BE2C (cell line): ENCODE measurements around the gene DOC2B.

Experiments
- DNase-seq: peaks from one replicate; pipeline ENCODE4 v3.0.0-alpha.2; 2020
- H3K27me3 ChIP-seq: fragments of 250-450 bp; sonication (Bioruptor Pico); 2 replicates; pipeline ENCODE4 v1.5.1; 2020; ENCODE audit warnings: mild to moderate bottlenecking
- H3K36me3 ChIP-seq: fragments of 250-450 bp; sonication (Bioruptor Pico); 2 replicates; pipeline ENCODE4 v1.5.1; 2020; ENCODE audit warnings: mild to moderate bottlenecking
- H3K4me1 ChIP-seq: fragments of 250-450 bp; sonication (Bioruptor Pico); 2 replicates; pipeline ENCODE4 v1.5.1; 2020
- H3K4me3 ChIP-seq: 2 replicates; pipeline ENCODE4 v1.5.1; 2011; ENCODE audit warnings: low read depth, low read length
- H3K9me3 ChIP-seq: fragments of 250-450 bp; sonication (Bioruptor Pico); 2 replicates; pipeline ENCODE4 v1.5.1; 2020
- CTCF ChIP-seq: IDR thresholded peaks from 2 replicates; pipeline ENCODE4 v1.5.1; 2012; ENCODE audit warnings: mild to moderate bottlenecking, low read depth, low read length

DOC2B gene

GRCh38 chr17:160336-160735 lies 21.1 kb downstream of the DOC2B start:
- no peak for TF ChIP-seq CTCF
- H3K36me3 ChIP-seq, result no peaks in the 10 kb centered on the region
- no peak for DNase-seq
- no peak overlapping the region for H3K4me3 ChIP-seq
- no peaks in the 10 kb centered on the region for H3K27me3 ChIP-seq
- H3K9me3 ChIP-seq, result no peaks in the 10 kb centered on the region
- no peaks in the 10 kb centered on the region for H3K4me1 ChIP-seq

GRCh38 chr17:159609-160008 lies 21.8 kb downstream of the DOC2B start:
- TF ChIP-seq CTCF, result no peak
- Histone ChIP-seq H3K4me3 (no peak overlapping the region), H3K4me1 (no peaks in the 10 kb centered on the region), H3K9me3 (no peaks in the 10 kb centered on the region), H3K27me3 (no peaks in the 10 kb centered on the region), H3K36me3 (no peaks in the 10 kb centered on the region)
- no peak for DNase-seq

GRCh38 chr17:158379-158778 lies 23.1 kb downstream of the DOC2B start:
- TF ChIP-seq CTCF, result no peak
- DNase-seq, result no peak
- Histone ChIP-seq H3K9me3 (no peaks in the 10 kb centered on the region), H3K4me3 (no peak overlapping the region), H3K36me3 (no peaks in the 10 kb centered on the region), H3K27me3 (no peaks in the 10 kb centered on the region), H3K4me1 (no peaks in the 10 kb centered on the region)

DNA sequence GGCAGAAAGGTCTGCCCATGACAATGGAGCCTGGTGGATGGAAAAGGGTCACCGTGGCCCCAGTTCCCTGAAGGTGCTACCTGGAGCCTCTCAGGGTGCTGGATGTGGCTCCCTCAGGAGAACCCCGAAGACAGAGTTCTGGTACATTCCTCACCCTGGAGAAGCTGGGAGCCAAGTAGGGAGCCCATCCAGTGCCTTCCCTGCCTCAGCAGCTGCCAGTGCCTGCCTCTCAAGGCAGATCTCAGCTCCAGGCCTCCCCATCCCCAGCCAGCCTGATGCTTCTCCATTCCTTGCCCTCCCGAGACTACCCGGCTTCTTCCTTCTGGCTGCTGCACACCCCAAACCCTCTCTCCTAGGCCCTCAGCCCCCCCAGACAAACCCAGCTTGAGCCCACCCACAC lies 23.5 kb downstream of the DOC2B start:
- no peak for TF ChIP-seq CTCF
- H3K9me3 ChIP-seq, result no peaks in the 10 kb centered on the region
- no peaks in the 10 kb centered on the region for H3K36me3 ChIP-seq
- H3K27me3 ChIP-seq, result no peaks in the 10 kb centered on the region
- no peaks in the 10 kb centered on the region for H3K4me1 ChIP-seq
- H3K4me3 ChIP-seq, result no peak overlapping the region
- no peak for DNase-seq

DNA sequence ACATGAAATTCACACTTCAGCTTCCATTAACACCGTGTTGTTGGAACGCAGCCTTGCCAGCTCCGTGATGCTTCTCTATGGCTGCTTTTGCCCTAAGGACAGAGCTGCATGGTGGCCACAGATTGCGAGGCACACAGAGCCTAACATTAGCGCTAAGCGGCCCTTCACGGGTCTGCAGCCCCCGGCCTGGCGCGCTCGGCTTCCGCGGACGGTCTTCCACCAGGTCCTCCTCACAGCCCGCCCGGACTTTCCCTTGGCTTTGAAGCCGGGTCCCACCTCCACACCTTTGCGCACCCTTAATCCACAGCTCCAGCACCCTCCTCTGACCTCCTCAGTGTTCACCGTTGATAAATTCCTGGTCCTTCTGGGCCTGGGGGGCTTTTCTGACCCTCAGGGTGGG lies 24.5 kb downstream of the DOC2B start:
- H3K9me3 ChIP-seq, result no peaks in the 10 kb centered on the region
- H3K27me3 ChIP-seq, result no peaks in the 10 kb centered on the region
- DNase-seq, result no peak
- no peaks in the 10 kb centered on the region for H3K36me3 ChIP-seq
- no peaks in the 10 kb centered on the region for H3K4me1 ChIP-seq
- no peak overlapping the region for H3K4me3 ChIP-seq
- no peak for TF ChIP-seq CTCF

DNA sequence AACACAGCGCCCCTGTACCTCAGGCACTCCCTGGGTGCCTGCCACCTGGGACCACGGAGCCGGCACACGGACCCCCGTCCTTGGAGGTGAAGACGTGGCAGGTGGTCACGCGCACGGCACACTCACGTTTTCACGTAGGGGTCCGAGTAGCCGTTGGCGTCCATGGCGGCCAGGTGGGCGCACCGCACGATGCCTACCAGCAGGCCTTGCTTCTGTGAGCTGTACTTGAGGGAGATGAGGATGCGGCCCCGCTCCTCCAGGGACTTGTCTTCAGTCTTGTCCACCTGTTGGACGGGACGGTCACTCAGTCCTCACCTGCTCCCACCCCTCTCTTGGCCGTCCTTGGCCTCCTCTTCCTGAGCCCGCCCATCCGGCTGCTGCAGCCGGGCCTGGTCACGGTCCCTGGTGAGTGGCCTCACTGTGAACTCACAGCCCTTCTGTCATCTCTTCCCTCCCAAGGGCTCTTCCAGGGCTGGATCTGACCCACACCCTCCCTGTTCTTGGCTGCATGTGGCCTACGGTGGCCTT lies 25.3 kb downstream of the DOC2B start:
- no peaks in the 10 kb centered on the region for H3K9me3 ChIP-seq
- no peaks in the 10 kb centered on the region for H3K4me1 ChIP-seq
- no peaks in the 10 kb centered on the region for H3K27me3 ChIP-seq
- H3K4me3 ChIP-seq, result no peak overlapping the region
- no peak for TF ChIP-seq CTCF
- H3K36me3 ChIP-seq, result no peaks in the 10 kb centered on the region
- no peak for DNase-seq
